Stimulated activated CD4-positive, alpha-beta T cell treated with anti-CD3 and anti-CD28 coated beads, Interleukin-2, amount 100 ng/mL, for 48 hours (primary cell): ENCODE results near the gene DOCK7.
"Not testable (repeated sequence)": the region's sequence is repeated elsewhere in the genome, so short reads cannot be mapped to it uniquely, and the experiment has no call there.

Experiments
- DNase-seq, 2 donors: peaks; one replicate each; pipeline ENCODE4 v3.0.0-alpha.2; 2020

Gene DOCK7

DNA sequence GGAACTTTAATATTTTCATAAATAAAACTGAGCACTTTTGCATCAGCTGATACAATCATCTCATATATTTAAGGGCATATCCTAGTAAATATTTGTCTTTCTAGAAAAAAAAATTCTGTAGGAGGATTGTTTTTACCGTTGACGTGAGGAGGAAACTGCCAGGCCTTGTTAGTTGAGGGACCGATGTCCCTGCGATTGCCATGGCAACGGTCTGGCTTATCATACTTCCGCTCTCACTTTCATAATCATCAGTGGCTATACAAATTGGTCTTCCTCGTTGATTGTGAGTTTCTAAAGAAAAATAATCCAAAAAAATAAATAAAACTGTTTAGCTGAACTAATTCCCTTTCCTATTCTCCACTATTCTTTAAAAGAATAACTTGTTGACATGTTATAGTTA lies 160.2 kb downstream of the DOCK7 start:
- no peak for DNase-seq

GRCh38 chr1:62527346-62527745 lies 160.8 kb downstream of the DOCK7 start:
- DNase-seq, result not testable (repeated sequence)

GRCh38 chr1:62523860-62524259 lies 164.3 kb downstream of the DOCK7 start:
- no peak for DNase-seq

DNA sequence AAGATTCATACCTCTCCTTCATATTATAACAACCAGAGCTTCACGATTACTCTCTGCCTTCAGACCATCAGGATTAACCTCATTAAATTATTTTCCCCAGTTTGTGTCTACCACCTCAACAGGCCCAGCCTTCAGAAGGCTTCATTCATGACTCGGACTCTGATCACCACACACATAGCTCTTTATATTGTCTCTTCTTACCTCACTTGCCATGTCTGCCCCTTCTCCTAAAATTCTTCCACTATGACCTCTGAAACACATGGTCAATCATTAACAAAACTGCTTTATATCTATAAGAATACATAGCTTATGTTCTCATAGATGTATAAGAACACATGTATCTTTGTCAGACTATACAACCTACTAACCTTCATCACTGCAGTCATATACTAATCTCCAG lies 171.6 kb downstream of the DOCK7 start:
- no peak for DNase-seq

DNA sequence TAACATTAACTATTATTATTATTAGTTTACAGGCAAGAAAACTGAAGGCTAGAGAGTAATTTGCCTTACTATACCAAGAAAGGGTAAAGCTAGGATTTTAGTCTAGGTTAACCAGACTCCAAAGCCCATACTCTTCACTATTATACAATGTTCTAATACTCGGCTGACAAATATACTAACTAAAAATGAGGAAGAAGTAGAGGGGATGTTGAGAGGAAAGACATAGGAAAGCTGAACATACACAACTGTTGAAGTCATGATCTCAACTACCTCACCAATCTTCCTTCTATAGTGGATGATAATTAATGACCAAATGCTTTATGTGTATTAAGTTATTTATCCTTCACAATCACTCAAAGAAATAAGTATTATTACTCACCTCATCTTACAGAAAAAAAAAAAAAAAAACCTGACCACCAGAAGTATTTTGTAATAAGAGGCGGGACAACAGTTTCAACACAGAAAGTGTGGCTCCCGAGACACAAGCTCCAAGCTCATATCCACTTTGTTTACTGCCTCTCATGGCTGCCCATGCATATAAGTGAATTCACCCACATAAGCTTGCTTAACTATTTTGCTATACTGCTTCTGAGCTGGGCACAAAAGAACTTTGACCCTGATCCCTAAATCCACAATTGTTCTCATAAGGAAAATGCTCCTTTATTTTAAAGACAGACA lies 173.3 kb downstream of the DOCK7 start:
- no peak for DNase-seq

DNA sequence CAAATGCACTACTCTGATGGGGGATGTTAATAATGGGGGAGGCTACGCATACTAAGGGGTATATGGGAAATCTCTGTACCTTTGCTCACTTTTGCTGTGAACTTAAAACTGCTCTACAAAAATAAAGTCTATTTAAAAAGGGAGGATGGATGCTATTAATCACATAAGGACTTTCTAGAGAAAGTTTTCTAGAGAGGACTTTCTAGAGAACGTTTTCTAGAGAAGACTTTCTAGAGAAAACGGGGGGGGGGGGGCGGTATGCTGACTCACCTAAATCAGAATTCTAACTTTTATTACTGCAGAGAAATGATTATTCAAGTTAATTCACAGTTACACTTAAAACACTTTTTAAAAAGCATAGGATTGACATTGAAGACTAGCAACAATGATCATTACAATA lies 175.2 kb downstream of the DOCK7 start:
- no peak for DNase-seq

- no peak for DNase-seq
These were observed 179.2 kb downstream of the DOCK7 start for GRCh38 chr1:62509028-62509427.

- DNase-seq, result no peak
These were observed 179.9 kb downstream of the DOCK7 start for GRCh38 chr1:62508187-62508758.

DNA sequence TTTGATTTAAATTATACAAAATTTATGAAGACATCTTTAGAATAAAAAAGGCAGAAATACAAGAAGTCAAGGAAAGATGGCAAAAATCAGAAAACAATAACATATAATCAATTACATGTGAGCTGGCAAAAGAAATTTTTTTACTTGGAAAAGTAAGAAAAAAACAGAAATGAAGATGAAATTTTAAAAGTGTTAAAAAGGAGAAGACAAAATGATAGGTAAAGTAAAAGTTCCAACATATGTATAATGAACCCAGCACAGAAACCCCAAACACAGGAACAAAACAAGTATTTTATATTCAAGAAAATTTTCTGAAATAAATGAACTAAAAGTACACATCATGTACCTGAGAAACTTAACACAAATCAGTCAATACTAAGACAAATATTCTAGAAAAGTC lies 188.0 kb downstream of the DOCK7 start:
- no peak for DNase-seq

DNA sequence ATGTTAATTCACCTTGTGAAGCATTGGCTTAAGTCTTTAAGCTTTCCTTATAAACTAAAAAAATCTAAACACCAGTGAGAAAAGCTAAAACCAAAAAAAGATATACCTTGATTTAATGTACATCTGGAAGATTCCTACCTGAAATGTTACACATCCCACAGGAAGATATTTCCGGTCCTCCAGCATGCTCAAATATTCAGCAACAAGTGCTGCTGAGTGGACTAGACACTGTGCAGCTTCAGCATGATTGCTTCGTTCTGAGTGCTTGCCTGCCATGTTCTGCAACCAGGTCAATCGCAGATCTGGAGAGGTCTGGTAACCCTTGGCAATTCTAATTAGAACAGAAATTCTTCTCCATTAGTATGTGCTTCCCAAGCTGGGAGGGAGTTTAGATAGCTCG lies 194.0 kb downstream of the DOCK7 start:
- DNase-seq, result no peak

- DNase-seq, result no peak
These were observed 194.5 kb downstream of the DOCK7 start for GRCh38 chr1:62493656-62494055.

DNA sequence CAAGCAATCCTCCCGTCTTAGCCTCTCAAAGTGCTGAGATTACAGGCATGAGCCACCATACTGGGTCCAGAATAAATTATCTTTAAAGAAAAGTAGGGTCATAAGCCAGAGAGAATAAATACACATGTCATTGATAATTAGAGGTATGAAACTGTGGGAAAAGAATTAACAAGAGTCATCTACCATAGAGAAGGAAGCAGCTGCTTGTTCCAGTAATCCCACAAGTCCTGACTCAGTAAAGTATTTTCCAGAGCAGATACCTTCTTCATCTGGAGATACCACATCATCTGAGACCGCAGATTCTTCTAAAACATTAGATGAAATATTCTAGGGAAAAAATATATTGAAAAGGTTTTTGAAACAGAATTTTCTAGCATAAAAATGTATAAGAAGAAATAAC lies 195.7 kb downstream of the DOCK7 start:
- no peak for DNase-seq

DNA sequence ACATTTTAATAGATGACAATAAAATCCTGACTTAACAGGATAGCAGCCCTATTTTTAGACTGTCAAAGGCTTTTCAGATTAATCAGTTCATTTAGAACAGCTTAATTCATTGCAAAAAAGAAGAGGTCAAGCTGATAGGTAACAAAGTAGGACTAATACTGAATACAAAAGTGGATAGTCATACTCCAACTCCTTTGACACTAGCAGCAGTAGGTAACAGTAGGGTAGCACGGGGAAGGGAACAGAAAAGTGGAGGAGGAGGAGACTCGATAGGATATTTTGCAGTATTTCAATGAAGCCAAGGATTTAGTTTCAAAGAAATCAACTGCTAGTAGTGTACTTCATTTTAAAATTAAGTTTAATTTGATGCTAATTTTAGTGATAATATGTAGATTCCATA lies 200.2 kb downstream of the DOCK7 start:
- DNase-seq, result no peak

DNA sequence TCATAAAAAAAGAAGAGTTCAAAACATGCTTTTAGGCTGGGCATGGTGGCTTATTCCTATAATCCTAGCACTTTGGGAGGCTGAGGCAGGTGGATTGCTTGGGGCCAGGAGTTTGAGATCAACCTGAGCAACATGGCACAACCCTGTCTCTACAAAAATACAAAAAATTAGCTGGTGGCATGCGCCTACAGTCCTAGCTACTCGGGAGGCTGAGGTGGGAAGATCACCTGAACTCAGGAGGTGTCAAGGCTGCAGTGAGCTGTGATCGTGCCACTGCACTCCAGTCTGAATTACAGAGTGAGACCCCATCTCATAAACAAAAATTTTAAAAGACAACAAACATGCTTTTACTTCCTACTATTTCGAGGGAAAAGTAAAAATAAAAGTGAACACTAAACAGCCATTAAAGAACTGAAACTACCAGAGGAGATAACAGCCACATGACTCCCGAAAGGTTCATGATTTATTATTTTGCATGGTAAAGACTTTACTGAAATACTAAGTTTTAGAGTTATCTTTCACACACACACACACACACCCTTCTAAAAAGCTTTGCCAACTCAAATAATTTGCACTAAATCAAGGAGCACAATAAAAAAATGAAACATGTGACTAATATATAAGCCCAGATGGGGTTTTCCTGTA lies 203.2 kb downstream of the DOCK7 start:
- no peak for DNase-seq

- no peak for DNase-seq
These were observed 206.5 kb downstream of the DOCK7 start for GRCh38 chr1:62481681-62482080.

- DNase-seq, result no peak
These were observed 211.5 kb downstream of the DOCK7 start for GRCh38 chr1:62476525-62477219.

DNA sequence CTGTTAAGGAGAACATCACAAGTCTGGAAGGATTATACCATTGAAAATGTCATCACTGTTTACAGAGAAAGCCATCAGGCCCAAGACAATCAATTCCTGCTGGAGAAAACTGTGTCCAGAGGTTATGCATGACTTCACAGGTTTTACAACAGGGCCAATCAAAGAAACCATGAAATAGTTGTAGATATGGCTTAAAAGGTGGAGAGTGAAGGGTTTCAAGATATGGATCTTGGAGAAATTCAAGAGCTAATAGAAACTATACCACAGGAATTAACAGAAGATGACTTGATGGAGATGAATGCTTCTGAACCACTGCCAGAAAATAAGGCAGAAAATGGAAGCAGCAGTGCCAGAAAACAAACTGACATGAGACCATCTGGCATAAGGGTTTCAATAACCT lies 221.1 kb downstream of the DOCK7 start:
- DNase-seq, result no peak

DNA sequence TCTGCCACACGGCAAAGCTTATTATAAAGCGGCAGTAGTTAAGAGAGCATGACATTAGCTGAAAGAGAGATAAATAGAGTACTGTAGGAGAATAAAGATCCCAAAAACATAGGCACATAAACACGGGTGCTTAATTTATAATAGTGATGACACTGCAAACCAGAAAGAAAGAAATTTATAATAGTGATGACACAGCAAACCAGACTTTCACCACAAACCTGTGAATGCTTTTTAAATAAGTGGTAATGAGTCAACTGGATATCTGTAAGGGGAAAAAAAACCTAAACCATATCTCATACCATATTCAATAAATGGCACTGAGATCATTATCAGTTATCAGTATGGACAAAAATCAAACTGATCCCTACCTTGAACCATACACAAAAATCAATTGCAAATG lies 225.8 kb downstream of the DOCK7 start:
- no peak for DNase-seq

GRCh38 chr1:62457955-62458354 lies 230.2 kb downstream of the DOCK7 start:
- no peak for DNase-seq

DNA sequence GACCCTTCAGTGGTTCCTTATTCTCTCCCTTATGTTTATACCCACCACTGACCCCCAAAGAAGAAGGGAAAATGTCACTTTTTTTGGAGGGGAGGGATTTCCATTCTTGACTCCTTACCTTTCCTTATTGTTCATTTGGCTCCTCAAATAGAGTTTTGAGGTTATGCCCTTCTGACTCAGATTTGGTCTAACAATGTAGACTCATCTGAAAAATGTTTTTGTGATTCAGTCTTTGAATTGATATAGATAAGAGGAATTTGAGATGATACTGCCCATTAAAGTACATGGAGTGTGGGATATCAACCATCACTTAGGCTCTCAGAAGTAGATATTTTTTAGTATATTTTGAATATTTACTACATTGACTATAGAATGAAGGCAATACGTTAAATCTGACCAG lies 235.2 kb downstream of the DOCK7 start:
- DNase-seq, result no peak

DNA sequence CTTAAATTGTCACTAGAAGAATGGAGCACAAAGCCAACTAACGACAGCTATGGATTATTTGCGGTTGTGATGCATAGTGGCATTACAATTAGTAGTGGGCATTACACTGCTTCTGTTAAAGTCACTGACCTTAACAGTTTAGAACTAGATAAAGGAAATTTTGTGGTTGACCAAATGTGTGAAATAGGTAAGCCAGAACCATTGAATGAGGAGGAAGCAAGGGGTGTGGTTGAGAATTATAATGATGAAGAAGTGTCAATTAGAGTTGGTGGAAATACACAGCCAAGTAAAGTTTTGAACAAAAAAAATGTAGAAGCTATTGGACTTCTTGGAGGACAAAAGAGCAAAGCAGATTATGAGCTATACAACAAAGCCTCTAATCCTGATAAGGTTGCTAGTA lies 237.9 kb downstream of the DOCK7 start:
- no peak for DNase-seq

DNA sequence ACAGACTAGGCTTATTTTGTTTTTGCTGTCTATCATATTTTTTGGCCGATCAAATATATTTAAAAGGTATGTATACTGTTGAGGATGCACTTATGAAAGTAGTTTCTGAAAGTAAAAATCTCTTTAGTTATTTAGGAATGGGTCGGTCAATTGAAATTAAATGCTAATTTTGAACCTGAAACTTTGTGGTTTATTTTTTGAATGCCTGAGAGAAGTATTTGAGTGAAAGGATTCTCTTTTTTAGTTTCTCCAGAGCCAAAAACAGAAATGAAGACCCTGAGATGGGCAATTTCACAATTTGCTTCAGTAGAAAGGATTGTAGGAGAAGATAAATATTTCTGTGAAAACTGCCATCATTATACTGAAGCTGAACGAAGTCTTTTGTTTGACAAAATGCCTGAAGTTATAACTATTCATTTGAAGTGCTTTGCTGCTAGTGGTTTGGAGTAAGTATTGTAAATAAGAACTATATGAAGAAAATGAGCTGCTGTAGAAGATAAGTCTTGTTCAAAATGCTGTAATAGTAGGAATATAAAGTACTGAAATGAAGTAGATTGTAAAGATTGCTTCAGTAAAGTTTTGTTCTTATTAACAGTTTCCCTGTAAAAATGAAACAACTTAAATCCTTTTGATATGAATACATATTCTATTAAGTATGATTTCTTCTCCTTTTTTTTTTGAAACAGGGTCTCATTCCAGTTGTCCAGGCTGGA lies 239.8 kb downstream of the DOCK7 start:
- DNase-seq, result no peak

- DNase-seq, result no peak
These were observed 243.5 kb downstream of the DOCK7 start for GRCh38 chr1:62444701-62445100.
